K562 (cell line): Measurements from ENCODE around the gene POLG. TPM values are rescaled to one million over a fixed set of nuclear protein-coding genes. Genes with fewer than 3 reads are reported as not detected.

Source experiments
- ATAC-seq: fragments of 200-7000 bp; cut with Tn5 transposase; 3 replicates; pipeline ENCODE4 v1.9.1; 2020; ENCODE audit warnings: moderate library complexity
- BruUV-seq: library from RNA; stranded (reverse); fragments of 400-500 nt; replicated peaks from 2 replicates; lab custom pipeline; 2021; lab: Mats Ljungman, UMichigan
- CTCF ChIA-PET: fragments of 300-600 bp; formaldehyde crosslinking; extraction: SDS; loops from one replicate; lab custom pipeline; 2021; ENCODE audit warnings: low intra/inter-chr PET ratio; lab: Yijun Ruan, JAX
- POLR2A ChIA-PET: fragments of 300-600, 350-650 bp; sonication (Branson Sonifier 250); formaldehyde crosslinking; extraction: SDS; loops from one replicate; lab custom pipeline; 2021; ENCODE audit warnings: antibody characterized with exemption, inconsistent platforms; lab: Yijun Ruan, JAX
- DNase-seq, 4 experiments: peaks; one replicate each; pipeline versions ENCODE4 v3.0.0 to v3.0.0-alpha.2; 2011 to 2018; ENCODE audit warnings: low spot score in 3 of 4, mixed read lengths in 3 of 4; ENCODE audit errors: extremely low read depth in 1 of 4
- FAIRE-seq: peaks from 2 replicates; lab custom pipeline; 2011; peaks lifted over from hg19 to GRCh38; lab: Jason Lieb, UNC
- H2AFZ ChIP-seq: 2 replicates; pipeline ENCODE4 v1.6.0; 2011; ENCODE audit warnings: low read depth, low read length, control low read depth, inconsistent platforms
- H3K27ac ChIP-seq: fragments of 200-600 bp; 3 replicates; pipeline ENCODE4 v1.8.0; 2011; ENCODE audit warnings: low read depth, mild to moderate bottlenecking, control low read depth, inconsistent platforms, low read length, moderate library complexity, mixed read lengths; ENCODE audit errors: extremely low read depth
- H3K27me3 ChIP-seq, 2 experiments: fragments of 300-600 bp in 1 of 2; 2 replicates in 1 of 2; 3 replicates in 1 of 2; pipeline versions ENCODE4 v1.6.0 to v1.8.0; 2011; ENCODE audit warnings: inconsistent platforms in 2 of 2, low read length in 2 of 2, mild to moderate bottlenecking in 1 of 2, mixed read lengths in 1 of 2, moderate library complexity in 1 of 2; ENCODE audit not compliant: control insufficient read depth in 2 of 2, insufficient read depth in 2 of 2
- H3K36me3 ChIP-seq: fragments of 300-600 bp; 3 replicates; pipeline ENCODE4 v1.8.0; 2011; ENCODE audit warnings: mild to moderate bottlenecking, low read length, inconsistent platforms; ENCODE audit not compliant: control insufficient read depth, insufficient read depth
- H3K4me1 ChIP-seq, 2 experiments: fragments of 200-600 bp in 1 of 2; replicated peaks in 1 of 2; 2 replicates in 1 of 2; 3 replicates in 1 of 2; pipeline versions ENCODE4 v1.5.1 to v1.8.0; 2011; ENCODE audit warnings: inconsistent platforms in 2 of 2, low read length in 2 of 2, mild to moderate bottlenecking in 1 of 2, mixed read lengths in 1 of 2, moderate library complexity in 1 of 2; ENCODE audit not compliant: control insufficient read depth in 2 of 2, insufficient read depth in 2 of 2
- H3K4me2 ChIP-seq: 2 replicates; pipeline ENCODE4 v1.6.1; 2011; ENCODE audit warnings: low read length, control low read depth, inconsistent platforms, mixed read lengths; ENCODE audit not compliant: insufficient read depth
- H3K4me3 ChIP-seq: fragments of 200-600 bp; sonication (generic), shearing (Covaris generic); 2 replicates; pipeline ENCODE4 v1.5.1; 2016; ENCODE audit warnings: control low read depth, inconsistent platforms
- H3K79me2 ChIP-seq: fragments of 200-600 bp; 3 replicates; pipeline ENCODE4 v1.8.0; 2011; ENCODE audit warnings: low read length, inconsistent platforms; ENCODE audit not compliant: control insufficient read depth, insufficient read depth
- H3K9ac ChIP-seq, 2 experiments: 2 replicates each; pipeline versions ENCODE4 v1.6.0 to v1.6.1; 2011; ENCODE audit warnings: low read depth in 2 of 2, low read length in 2 of 2, control low read depth in 1 of 2, inconsistent platforms in 1 of 2, mild to moderate bottlenecking in 1 of 2, mixed read lengths in 1 of 2; ENCODE audit not compliant: insufficient read depth in 1 of 2
- H3K9me1 ChIP-seq: one replicate; pipeline ENCODE4 v1.6.0; 2011; ENCODE audit warnings: inconsistent platforms, mild to moderate bottlenecking, low read length, moderate library complexity; ENCODE audit not compliant: control insufficient read depth, insufficient read depth
- H3K9me3 ChIP-seq: replicated peaks from 2 replicates; pipeline ENCODE4 v1.5.1; 2011; ENCODE audit warnings: low read depth, low read length, inconsistent platforms; ENCODE audit not compliant: control insufficient read depth, insufficient read depth
- H4K20me1 ChIP-seq: replicated peaks from 2 replicates; pipeline ENCODE4 v1.6.1; 2011; ENCODE audit warnings: low read length, inconsistent platforms, mixed read lengths; ENCODE audit not compliant: control insufficient read depth, insufficient read depth
- BRF2 ChIP-seq: IDR thresholded peaks from 3 replicates; pipeline ENCODE4 v1.6.1; 2011; ENCODE audit warnings: borderline replicate concordance, mild to moderate bottlenecking; ENCODE audit not compliant: insufficient read length, insufficient read depth
- FOSL1 ChIP-seq: fragments of 200-800 bp; sonication (Bioruptor generic); conservative IDR thresholded peaks from 2 replicates; pipeline ENCODE4 v1.6.1; 2016; ENCODE audit warnings: missing genetic modification characterization, missing compliant biosample characterization
- NFIC ChIP-seq: fragments of 450-650 bp; IDR thresholded peaks from 2 replicates; pipeline ENCODE4 v1.6.1; 2017; ENCODE audit warnings: mild to moderate bottlenecking, inconsistent platforms
- NFIX ChIP-seq: fragments of 250-450 bp; sonication (Bioruptor Pico); IDR thresholded peaks from 2 replicates; pipeline ENCODE4 v1.4.0; 2020; ENCODE audit warnings: low read depth, mild to moderate bottlenecking, moderate library complexity
- NFXL1 ChIP-seq: fragments of 450-650 bp; formaldehyde crosslinking; IDR thresholded peaks from 2 replicates; pipeline ENCODE4 v1.4.0; 2021; ENCODE audit warnings: mild to moderate bottlenecking
- SMAD1 ChIP-seq: fragments of 150-350 bp; IDR thresholded peaks from 2 replicates; pipeline ENCODE4 v1.6.1; 2014; ENCODE audit warnings: low read length, low read depth; ENCODE audit not compliant: partially characterized antibody
- ZNF175 ChIP-seq: fragments of 200-800 bp; sonication (Bioruptor generic); IDR thresholded peaks from 2 replicates; pipeline ENCODE4 v1.6.1; 2016; ENCODE audit warnings: low read depth, mild to moderate bottlenecking, missing genetic modification characterization, missing compliant biosample characterization
- WGBS: fragments of 100-300 bp; shearing (Covaris generic); methylation state at CpG from one replicate; pipeline ENCODE4 v1.1.6; 2016; ENCODE audit warnings: low coverage, mixed read lengths; ENCODE audit not compliant: insufficient coverage; ENCODE audit errors: missing lambda C conversion rate; 5-methylcytosine and 5-hydroxymethylcytosine counted together
- in situ Hi-C: fragments of 300-500 bp; cut with MboI; formaldehyde crosslinking; loops from 4 replicates; pipeline ENCODE4 v1.15.0; 2018; ENCODE audit warnings: inconsistent platforms, mixed read lengths
- intact Hi-C: fragments of 100-400 bp; cut with micrococcal nuclease; formaldehyde crosslinking; loops from 2 replicates; pipeline ENCODE4 v1.14.2; 2022
- polyA plus RNA-seq, 8 experiments: library from polyadenylated mRNA; depleted of rRNA in 4 of 8; stranded (reverse) in 5 of 8; unstranded in 3 of 8; fragments of >200 nt; fragmentation: Nextera tagmentation in 2 of 8; fragmentation: Illumina TruSeq in 1 of 8; extraction: Ambion mirVana in 2 of 8; extraction: Trizol in 1 of 8; gene quantifications; 2 replicates each; pipeline versions ENCODE4 v1.2.1 to v1.2.3, GENCODE V29; 2011 to 2014; ENCODE audit warnings: inconsistent platforms in 1 of 8, missing spikeins in 1 of 8
- total RNA-seq, 7 experiments: library from RNA; depleted of rRNA in 6 of 7; stranded (reverse); fragments of >200 nt in 6 of 7; fragmentation: Illumina TruSeq in 2 of 7; extraction: Trizol in 2 of 7; gene quantifications; 2 replicates each; pipeline versions ENCODE4 v1.2.1 to v1.2.3, GENCODE V29; 2011 to 2021; ENCODE audit warnings: low replicate concordance in 1 of 7
- TF ChIP-seq, protein P1 (sequence below): fragments of 250-450 bp; sonication (Bioruptor Pico); IDR thresholded peaks from 2 replicates; pipeline ENCODE4 v1.5.0; 2021; ENCODE audit warnings: mild to moderate bottlenecking, borderline replicate concordance

POLG gene
- total and polyA plus RNA-seq, 9 of the 15 experiments (the other 6 are each of a cell fraction or from before 2014, with no cell fraction given), result 15.2 to 83.8 (median 38.6) TPM

DNA sequence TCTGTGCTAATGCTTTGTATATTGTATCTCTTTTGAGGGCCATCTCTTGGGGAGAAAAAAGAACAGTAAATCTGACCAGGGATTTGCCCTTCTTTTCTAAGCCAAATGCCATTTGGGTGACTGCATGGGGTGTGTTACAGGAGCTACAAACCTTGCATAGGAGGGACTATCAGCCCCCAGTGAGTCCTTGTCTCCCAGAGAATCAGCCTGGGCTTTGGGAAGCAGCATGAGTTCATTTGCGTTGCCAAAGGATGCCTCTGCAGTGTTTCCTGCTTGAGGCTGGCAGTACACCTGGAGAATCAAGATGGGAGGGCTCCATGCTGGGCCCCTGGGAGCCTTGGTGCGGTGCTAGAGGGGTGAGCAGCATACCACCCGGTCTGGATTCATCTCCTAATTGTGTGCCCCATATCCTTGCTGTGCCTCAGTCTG lies 49.6 kb upstream of the POLG start (continued):
- TF ChIP-seq ZNF175 (CRISPR knock-in tag) (no peak), FOSL1 (tag) (no peak), BRF2 (no peak)
- TF ChIP-seq, protein P1, sequence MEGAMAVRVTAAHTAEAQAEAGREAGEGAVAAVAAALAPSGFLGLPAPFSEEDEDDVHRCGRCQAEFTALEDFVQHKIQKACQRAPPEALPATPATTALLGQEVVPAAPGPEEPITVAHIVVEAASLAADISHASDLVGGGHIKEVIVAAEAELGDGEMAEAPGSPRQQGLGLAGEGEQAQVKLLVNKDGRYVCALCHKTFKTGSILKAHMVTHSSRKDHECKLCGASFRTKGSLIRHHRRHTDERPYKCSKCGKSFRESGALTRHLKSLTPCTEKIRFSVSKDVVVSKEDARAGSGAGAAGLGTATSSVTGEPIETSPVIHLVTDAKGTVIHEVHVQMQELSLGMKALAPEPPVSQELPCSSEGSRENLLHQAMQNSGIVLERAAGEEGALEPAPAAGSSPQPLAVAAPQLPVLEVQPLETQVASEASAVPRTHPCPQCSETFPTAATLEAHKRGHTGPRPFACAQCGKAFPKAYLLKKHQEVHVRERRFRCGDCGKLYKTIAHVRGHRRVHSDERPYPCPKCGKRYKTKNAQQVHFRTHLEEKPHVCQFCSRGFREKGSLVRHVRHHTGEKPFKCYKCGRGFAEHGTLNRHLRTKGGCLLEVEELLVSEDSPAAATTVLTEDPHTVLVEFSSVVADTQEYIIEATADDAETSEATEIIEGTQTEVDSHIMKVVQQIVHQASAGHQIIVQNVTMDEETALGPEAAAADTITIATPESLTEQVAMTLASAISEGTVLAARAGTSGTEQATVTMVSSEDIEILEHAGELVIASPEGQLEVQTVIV (CRISPR knock-in tag), result no peak

- WGBS, result 5% methylated on average over 9 of the region's 10 CpGs
- Histone ChIP-seq H3K27me3 (peaks cover 17 to 49% of the 10 kb centered on the region in 2 experiments), H3K4me1 (peaks cover 0 to 13% of the 10 kb centered on the region in 2 experiments; a peak in 1 of 5 replicates), H3K79me2 (no peaks in the 10 kb centered on the region), H3K4me2 (no peak overlapping the region), H3K9ac (peak overlapping the region in 1 of 2 experiments; percentile 66; a peak in 1 of 4 replicates), H3K36me3 (no peaks in the 10 kb centered on the region), H2AFZ (no peak overlapping the region), H3K27ac (no peak overlapping the region), H3K9me1 (no peaks in the 10 kb centered on the region), H4K20me1 (peaks cover 9% of the 10 kb centered on the region; the same call in 1 of the 2 replicates), H3K4me3 (no peak overlapping the region), H3K9me3 (no peaks in the 10 kb centered on the region)
- peak; percentile 73 for TF ChIP-seq NFIX (CRISPR knock-in tag)
- peak; percentile 58 for TF ChIP-seq SMAD1
- TF ChIP-seq NFXL1 (CRISPR knock-in tag), result no peak
- peak; percentile 97 for TF ChIP-seq NFIC
- ChIA-PET CTCF (no interaction called here), POLR2A (interaction anchor here (2.0 kb wide), 1 partner anchor 18 kb away, joined by 5 read pairs; no protein-coding TSS in a partner anchor)
- DNase-seq, result peak in 2 of 4 experiments; percentile 27 to 55
- no TSS peak for BruUV-seq
- no peak for ATAC-seq
- in situ Hi-C loops, result no loop called here
- intact Hi-C loops, result no loop called here
- no peak for FAIRE-seq
Observed at GRCh38 chr15:89383365-89384175, 48.9 kb upstream of the POLG start.
